GM23248 (cell line): ENCODE measurements around the gene MEFV. TPM values are rescaled to one million over a fixed set of nuclear protein-coding genes. Genes with fewer than 3 reads are reported as not detected.

Experiments used
- DNase-seq: peaks from one replicate; pipeline ENCODE4 v3.0.0-alpha.2; 2015
- H2AFZ ChIP-seq: fragments of 200-600 bp; sonication (generic); 2 replicates; pipeline ENCODE4 v1.6.1; 2016; ENCODE audit warnings: antibody characterized with exemption
- H3F3A ChIP-seq: fragments of 200-600 bp; sonication (generic); 2 replicates; pipeline ENCODE4 v1.6.1; 2016; ENCODE audit warnings: mild to moderate bottlenecking, antibody characterized with exemption, mixed run types; ENCODE audit not compliant: insufficient read depth
- H3K27ac ChIP-seq: fragments of 200-600 bp; sonication (generic); 2 replicates; pipeline ENCODE4 v1.5.1; 2016; ENCODE audit warnings: mild to moderate bottlenecking
- H3K27me3 ChIP-seq: fragments of 200-600 bp; sonication (generic); replicated peaks from 2 replicates; pipeline ENCODE4 v1.6.1; 2016; ENCODE audit warnings: mild to moderate bottlenecking; ENCODE audit not compliant: insufficient read depth
- H3K36me3 ChIP-seq: fragments of 200-600 bp; sonication (generic); 2 replicates; pipeline ENCODE4 v1.6.1; 2016; ENCODE audit warnings: low read depth, mild to moderate bottlenecking
- H3K4me1 ChIP-seq: fragments of 200-600 bp; sonication (generic); 2 replicates; pipeline ENCODE4 v1.6.1; 2016; ENCODE audit warnings: mild to moderate bottlenecking; ENCODE audit not compliant: insufficient read depth
- H3K4me2 ChIP-seq: fragments of 200-600 bp; sonication (generic); one replicate; pipeline ENCODE4 v1.6.1; 2016; ENCODE audit warnings: mild to moderate bottlenecking; ENCODE audit not compliant: unreplicated experiment
- H3K4me3 ChIP-seq: fragments of 200-600 bp; sonication (generic); 2 replicates; pipeline ENCODE4 v1.5.1; 2016; ENCODE audit warnings: mild to moderate bottlenecking
- H3K79me2 ChIP-seq: fragments of 200-600 bp; sonication (generic); 2 replicates; pipeline ENCODE4 v1.6.1; 2016; ENCODE audit warnings: mild to moderate bottlenecking; ENCODE audit not compliant: insufficient read depth
- H3K9ac ChIP-seq: fragments of 200-600 bp; sonication (generic); 2 replicates; pipeline ENCODE4 v1.6.1; 2016; ENCODE audit warnings: mild to moderate bottlenecking
- H3K9me2 ChIP-seq: fragments of 200-600 bp; sonication (generic); 2 replicates; pipeline ENCODE4 v1.6.1; 2016; ENCODE audit warnings: mixed run types, mild to moderate bottlenecking, moderate library complexity; ENCODE audit not compliant: insufficient read depth
- H3K9me3 ChIP-seq: fragments of 200-600 bp; sonication (generic); one replicate; pipeline ENCODE4 v1.6.1; 2017; ENCODE audit warnings: low read depth
- H4K20me1 ChIP-seq: fragments of 200-600 bp; sonication (generic); 2 replicates; pipeline ENCODE4 v1.6.0; 2016; ENCODE audit not compliant: insufficient read depth
- EZH2 ChIP-seq: fragments of 200-600 bp; sonication (generic); IDR thresholded peaks from 2 replicates; pipeline ENCODE4 v1.6.1; 2018; ENCODE audit warnings: antibody characterized with exemption, mild to moderate bottlenecking; ENCODE audit not compliant: insufficient read depth, poor library complexity, severe bottlenecking
- EZH2phosphoT487 ChIP-seq: fragments of 200-600 bp; sonication (generic); IDR thresholded peaks from 2 replicates; pipeline ENCODE4 v1.6.1; 2018; ENCODE audit warnings: antibody characterized with exemption, moderate library complexity, mild to moderate bottlenecking, low read depth; ENCODE audit not compliant: insufficient read depth
- WGBS, 2 experiments: methylation state at CpG; one replicate each; pipeline ENCODE4 v1.1.6; 2015 to 2017; ENCODE audit warnings: low lambda C conversion rate in 2 of 2, low coverage in 1 of 2; ENCODE audit errors: missing lambda C conversion rate in 2 of 2; 5-methylcytosine and 5-hydroxymethylcytosine counted together
- in situ Hi-C: fragments of 300-500 bp; cut with MboI; formaldehyde crosslinking; loops from 2 replicates; pipeline ENCODE4 v1.15.0; 2020
- polyA plus RNA-seq: library from polyadenylated mRNA; unstranded; fragments of >200 nt; fragmentation: Nextera tagmentation; extraction: Ambion mirVana; gene quantifications from 2 replicates; pipeline ENCODE4 v1.2.1, GENCODE V29; 2016
- total RNA-seq: library from RNA; depleted of rRNA; stranded (reverse); fragments of >200 nt; shearing (Covaris generic); gene quantifications from 2 replicates; pipeline ENCODE4 v1.2.3, GENCODE V29; 2014

The MEFV gene
- total and polyA plus RNA-seq, 2 experiments from 2014 or later, result not detected

DNA sequence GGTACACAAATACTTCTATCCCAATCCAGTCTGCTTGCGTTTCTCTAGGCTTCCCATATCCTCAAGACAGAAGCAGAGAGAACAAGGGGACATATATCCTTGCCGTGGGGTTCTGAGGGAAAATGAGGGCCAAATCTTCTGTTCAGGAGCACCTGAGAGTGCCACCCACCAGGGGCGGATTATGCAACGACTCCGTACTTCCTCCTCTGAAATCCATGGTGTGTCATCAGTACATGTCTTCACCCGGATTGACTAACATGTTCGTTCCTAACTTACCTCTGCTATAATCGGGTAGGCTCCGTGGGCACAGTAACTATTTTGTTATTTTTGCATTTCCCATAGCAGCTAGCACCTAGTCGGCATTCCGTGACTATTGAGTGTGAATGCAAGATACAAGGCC is 13.7 kb downstream of the MEFV start:
- in situ Hi-C loops, result no loop called here
- Histone ChIP-seq H3K9me3 (no peaks in the 10 kb centered on the region), H3K9me2 (no peaks in the 10 kb centered on the region), H3F3A (no peaks in the 10 kb centered on the region), H3K27ac (no peak overlapping the region), H3K4me1 (no peaks in the 10 kb centered on the region), H3K27me3 (no peaks in the 10 kb centered on the region), H3K9ac (no peak overlapping the region), H4K20me1 (no peaks in the 10 kb centered on the region), H3K36me3 (no peaks in the 10 kb centered on the region), H3K4me2 (no peak overlapping the region), H2AFZ (no peak overlapping the region), H3K79me2 (no peaks in the 10 kb centered on the region), H3K4me3 (no peak overlapping the region)
- no peak for DNase-seq
- WGBS, 2 experiments, result 69% methylated on average over 11 of the region's 11 CpGs
- no peak for TF ChIP-seq EZH2
- TF ChIP-seq EZH2phosphoT487, result no peak

DNA sequence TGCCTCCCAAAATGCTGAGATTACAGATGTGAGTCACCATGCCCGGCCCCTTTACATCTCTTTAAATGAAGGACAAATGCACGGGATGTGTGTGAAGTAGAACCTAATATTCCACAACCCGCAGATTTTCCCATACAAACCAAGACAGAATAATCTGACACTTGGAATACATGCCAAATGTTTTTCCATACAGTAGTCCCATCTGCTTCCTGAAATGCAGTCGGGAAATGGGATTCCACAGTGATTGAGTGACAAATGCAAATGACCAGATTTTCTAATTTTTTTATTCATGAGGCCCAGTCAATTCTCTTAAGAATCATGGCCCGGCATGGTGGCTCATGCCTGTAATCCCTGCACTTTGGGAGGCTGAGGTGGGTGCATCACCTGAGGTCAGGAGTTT is 14.7 kb downstream of the MEFV start:
- Histone ChIP-seq H3K4me1 (no peaks in the 10 kb centered on the region), H2AFZ (no peak overlapping the region), H3K4me3 (no peak overlapping the region), H3K4me2 (no peak overlapping the region), H4K20me1 (no peaks in the 10 kb centered on the region), H3K27ac (no peak overlapping the region), H3K9me2 (no peaks in the 10 kb centered on the region), H3K36me3 (no peaks in the 10 kb centered on the region), H3F3A (no peaks in the 10 kb centered on the region), H3K9ac (no peak overlapping the region), H3K27me3 (no peaks in the 10 kb centered on the region), H3K9me3 (no peaks in the 10 kb centered on the region), H3K79me2 (no peaks in the 10 kb centered on the region)
- in situ Hi-C loops, result no loop called here
- DNase-seq, result no peak
- no peak for TF ChIP-seq EZH2phosphoT487
- TF ChIP-seq EZH2, result no peak
- 40% methylated on average over 5 of the region's 5 CpGs for WGBS, 2 experiments

GRCh38 chr16:3235856-3236669 is 20.4 kb downstream of the MEFV start:
- H3K27ac ChIP-seq, result no peak overlapping the region
- no peak overlapping the region for H3K4me2 ChIP-seq
- peaks cover 34% of the 10 kb centered on the region for H3K79me2 ChIP-seq
- H4K20me1 ChIP-seq, result no peaks in the 10 kb centered on the region
- peaks cover 10% of the 10 kb centered on the region; the same call in 1 of the 2 replicates for H3K4me1 ChIP-seq
- DNase-seq, result peak; percentile 49
- no peaks in the 10 kb centered on the region for H3K9me3 ChIP-seq
- no peak overlapping the region for H2AFZ ChIP-seq
- H3K27me3 ChIP-seq, result no peaks in the 10 kb centered on the region
- in situ Hi-C loops, result no loop called here
- no peak for TF ChIP-seq EZH2phosphoT487
- no peak for TF ChIP-seq EZH2
- H3K9ac ChIP-seq, result no peak overlapping the region
- no peak overlapping the region for H3K4me3 ChIP-seq
- no peaks in the 10 kb centered on the region; the same call in 1 of the 2 replicates for H3F3A ChIP-seq
- H3K36me3 ChIP-seq, result peaks cover 10% of the 10 kb centered on the region
- 78 to 79% methylated on average over 28 to 29 of the region's 29 CpGs for WGBS, 2 experiments
- H3K9me2 ChIP-seq, result peaks cover 6% of the 10 kb centered on the region; the same call in 1 of the 2 replicates

DNA sequence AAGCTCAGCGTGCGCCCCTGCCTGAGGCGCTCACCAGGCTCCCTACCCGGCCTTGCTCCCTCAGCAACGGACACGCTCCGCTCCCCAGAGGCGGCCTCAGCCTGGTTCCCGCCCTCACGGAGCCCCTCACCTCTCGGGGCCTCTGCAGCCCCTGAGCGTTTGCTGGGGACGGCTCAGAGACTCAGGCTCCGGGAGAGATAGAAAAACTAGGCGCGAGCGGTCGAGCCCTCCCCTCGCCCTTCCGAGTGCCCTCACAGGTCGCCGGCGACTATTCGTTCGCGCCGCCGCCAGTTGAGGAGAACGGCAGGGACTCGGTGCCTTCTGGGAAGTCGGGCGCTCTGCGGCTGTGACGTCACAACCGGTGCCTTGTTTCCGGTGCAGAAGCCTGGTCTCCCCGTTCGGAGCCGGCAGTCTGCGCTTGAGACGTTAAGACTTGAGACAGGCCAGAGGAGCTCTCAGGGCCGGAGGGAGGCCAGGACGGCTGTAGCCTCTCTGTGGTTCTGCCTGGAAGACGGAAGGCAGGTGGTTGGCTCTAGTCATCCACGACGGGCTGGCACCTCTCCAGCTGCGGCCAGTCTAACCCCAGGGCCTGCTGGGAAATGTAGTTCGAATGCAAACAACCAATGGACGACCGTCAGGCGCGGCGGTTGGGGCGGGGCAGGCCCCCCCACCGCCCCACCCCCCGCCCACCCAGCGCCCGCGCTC is 21.4 kb downstream of the MEFV start, which contains the start of gene ZNF200:
TSS of gene ZNF200 (minus strand) at position 302 of the 705 bp plus-strand sequence. CDS start 1,403 bp downstream, outside the sequence.
- Histone ChIP-seq H3K27ac (peak within 1 kb of the TSS; percentile 84), H4K20me1 (no peaks in the 10 kb centered on the region), H3K4me1 (peaks cover 10% of the 10 kb centered on the region; the same call in 1 of the 2 replicates), H3K79me2 (peaks cover 34% of the 10 kb centered on the region), H3F3A (no peaks in the 10 kb centered on the region; the same call in 1 of the 2 replicates), H3K9me2 (peaks cover 6% of the 10 kb centered on the region; the same call in 1 of the 2 replicates), H3K4me3 (peak within 1 kb of the TSS; percentile 97), H2AFZ (peak within 1 kb of the TSS; percentile 87), H3K4me2 (peak within 1 kb of the TSS; percentile 97), H3K27me3 (no peaks in the 10 kb centered on the region), H3K9ac (peak within 1 kb of the TSS; percentile 87), H3K36me3 (peaks cover 21% of the 10 kb centered on the region), H3K9me3 (no peaks in the 10 kb centered on the region)
- DNase-seq, result peak; percentile 98
- TF ChIP-seq EZH2phosphoT487, result no peak
- TF ChIP-seq EZH2, result no peak
- in situ Hi-C loops, result no loop called here
- WGBS, 2 experiments, result 2% methylated on average over 48 to 59 of the region's 59 CpGs
